H1 (cell line): ENCODE data around the gene POLD4. TPM values are rescaled to one million over a fixed set of nuclear protein-coding genes. Genes with fewer than 3 reads are reported as not detected.

Source experiments
- CTCF ChIA-PET: fragments of 300-600 bp; sonication (Branson Sonifier 250); formaldehyde crosslinking; loops from one replicate; lab custom pipeline; 2021; ENCODE audit not compliant: partially characterized antibody; lab: Charles Lee
- POLR2A ChIA-PET: fragments of 300-600 bp; sonication (Branson Sonifier 250); formaldehyde crosslinking; loops from one replicate; lab custom pipeline; 2021; ENCODE audit warnings: inconsistent platforms; ENCODE audit not compliant: partially characterized antibody; lab: Charles Lee
- DNase-seq, 2 experiments: peaks; one replicate each; pipeline versions ENCODE4 v3.0.0 to v3.0.0-alpha.2; 2010 to 2022; ENCODE audit warnings: low spot score in 2 of 2, low read depth in 1 of 2, mixed read lengths in 1 of 2
- FAIRE-seq: peaks from 2 replicates; lab custom pipeline; 2011; peaks lifted over from hg19 to GRCh38; lab: Jason Lieb, UNC
- H2AFZ ChIP-seq: 2 replicates; pipeline ENCODE4 v1.8.1; 2012; ENCODE audit warnings: low read length, inconsistent platforms
- H2AK5ac ChIP-seq: 2 replicates; pipeline ENCODE4 v1.6.1; 2013; ENCODE audit warnings: low read depth, low read length
- H2BK120ac ChIP-seq: replicated peaks from 2 replicates; pipeline ENCODE3; 2013; ENCODE audit warnings: low read depth, low read length, inconsistent platforms
- H2BK12ac ChIP-seq: 2 replicates; pipeline ENCODE4 v1.6.1; 2013; ENCODE audit warnings: low read depth, low read length
- H2BK15ac ChIP-seq: 2 replicates; pipeline ENCODE4 v1.6.1; 2013; ENCODE audit warnings: low read length
- H2BK20ac ChIP-seq: 2 replicates; pipeline ENCODE4 v1.6.1; 2013; ENCODE audit warnings: low read length
- H2BK5ac ChIP-seq: 2 replicates; pipeline ENCODE4 v1.6.1; 2013; ENCODE audit warnings: low read depth, low read length
- H3K14ac ChIP-seq: 2 replicates; pipeline ENCODE4 v1.6.1; 2013; ENCODE audit warnings: inconsistent platforms; ENCODE audit not compliant: insufficient read length
- H3K18ac ChIP-seq: 2 replicates; pipeline ENCODE4 v1.6.1; 2013; ENCODE audit warnings: low read length; ENCODE audit errors: extremely low read depth
- H3K23ac ChIP-seq: 2 replicates; pipeline ENCODE4 v1.6.1; 2013; ENCODE audit warnings: inconsistent platforms; ENCODE audit not compliant: insufficient read length
- H3K23me2 ChIP-seq: 2 replicates; pipeline ENCODE4 v1.6.1; 2013; ENCODE audit warnings: low read depth, low read length
- H3K27ac ChIP-seq: 2 replicates; pipeline ENCODE4 v1.6.1; 2011; ENCODE audit warnings: low read depth, low read length, inconsistent platforms
- H3K27me3 ChIP-seq, 4 experiments: replicated peaks in 1 of 4; 1 replicate in 1 of 4; 2 replicates in 3 of 4; pipeline versions ENCODE4 v1.6.1 to v1.8.1; 2011 to 2013; ENCODE audit warnings: low read length in 3 of 4, mild to moderate bottlenecking in 3 of 4, inconsistent platforms in 2 of 4, mixed read lengths in 2 of 4, moderate library complexity in 1 of 4; ENCODE audit not compliant: control insufficient read depth in 3 of 4, insufficient read depth in 3 of 4; ENCODE audit errors: extremely low read depth in 1 of 4
- H3K36me3 ChIP-seq, 4 experiments: 2 replicates each; pipeline versions ENCODE4 v1.6.1 to v1.8.1; 2011 to 2013; ENCODE audit warnings: mild to moderate bottlenecking in 4 of 4, low read length in 3 of 4, moderate library complexity in 2 of 4, control low read depth in 1 of 4, inconsistent platforms in 1 of 4; ENCODE audit not compliant: insufficient read depth in 4 of 4, control insufficient read depth in 2 of 4
- H3K4ac ChIP-seq: replicated peaks from 2 replicates; pipeline ENCODE3; 2013; ENCODE audit warnings: low read length, low read depth, mixed read lengths, inconsistent platforms; ENCODE audit not compliant: insufficient read length
- H3K4me1 ChIP-seq, 4 experiments: replicated peaks in 1 of 4; 1 replicate in 1 of 4; 2 replicates in 3 of 4; pipeline versions ENCODE4 v1.6.1 to v1.8.1; 2011 to 2013; ENCODE audit warnings: low read length in 3 of 4, inconsistent platforms in 2 of 4, mixed read lengths in 1 of 4; ENCODE audit not compliant: insufficient read depth in 4 of 4, control insufficient read depth in 3 of 4
- H3K4me2 ChIP-seq, 2 experiments: 2 replicates each; pipeline versions ENCODE4 v1.6.1 to v1.8.1; 2011 to 2013; ENCODE audit warnings: low read depth in 2 of 2, low read length in 2 of 2, control low read depth in 1 of 2, inconsistent platforms in 1 of 2, mild to moderate bottlenecking in 1 of 2; ENCODE audit not compliant: insufficient read depth in 1 of 2
- H3K4me3 ChIP-seq, 4 experiments: fragments of 200-600, 300-600 bp in 1 of 4; sonication (generic), shearing (Covaris generic), sonication (Bioruptor Twin) in 1 of 4; 2 replicates each; pipeline versions ENCODE4 v1.5.1 to v1.8.1; 2011 to 2016; ENCODE audit warnings: low read length in 4 of 4, low read depth in 3 of 4, control low read depth in 2 of 4, inconsistent platforms in 2 of 4, mild to moderate bottlenecking in 2 of 4, mixed read lengths in 1 of 4, moderate library complexity in 1 of 4; ENCODE audit not compliant: insufficient read depth in 2 of 4; ENCODE audit errors: extremely low read depth in 1 of 4
- H3K56ac ChIP-seq: replicated peaks from 2 replicates; pipeline ENCODE3; 2013; ENCODE audit warnings: low read depth, mild to moderate bottlenecking, mixed read lengths, low read length, inconsistent platforms; ENCODE audit not compliant: insufficient read length
- H3K79me1 ChIP-seq: 2 replicates; pipeline ENCODE4 v1.6.1; 2013; ENCODE audit warnings: low read depth, low read length, control low read depth
- H3K79me2 ChIP-seq, 2 experiments: 2 replicates each; pipeline versions ENCODE4 v1.6.1 to v1.8.1; 2012 to 2013; ENCODE audit warnings: low read length in 2 of 2, mild to moderate bottlenecking in 2 of 2, inconsistent platforms in 1 of 2; ENCODE audit not compliant: insufficient read depth in 2 of 2, control insufficient read depth in 1 of 2
- H3K9ac ChIP-seq, 4 experiments: replicated peaks in 1 of 4; 1 replicate in 1 of 4; 2 replicates in 3 of 4; pipeline versions ENCODE4 v1.6.1 to v1.8.1; 2011 to 2013; ENCODE audit warnings: low read depth in 3 of 4, low read length in 3 of 4, control low read depth in 2 of 4, mild to moderate bottlenecking in 2 of 4, moderate library complexity in 2 of 4, inconsistent platforms in 1 of 4; ENCODE audit errors: extremely low read depth in 1 of 4
- H3K9me3 ChIP-seq, 2 experiments: 2 replicates each; pipeline versions ENCODE4 v1.6.1 to v1.8.1; 2012 to 2013; ENCODE audit warnings: mild to moderate bottlenecking in 2 of 2, moderate library complexity in 2 of 2, control low read depth in 1 of 2, inconsistent platforms in 1 of 2, low read depth in 1 of 2, low read length in 1 of 2, mixed read lengths in 1 of 2; ENCODE audit not compliant: insufficient read depth in 2 of 2
- H4K20me1 ChIP-seq, 2 experiments: replicated peaks in 1 of 2; 2 replicates each; pipeline versions ENCODE3 to v1.8.1; 2011 to 2013; ENCODE audit warnings: inconsistent platforms in 2 of 2, low read length in 2 of 2, mild to moderate bottlenecking in 1 of 2; ENCODE audit not compliant: insufficient read depth in 2 of 2, control insufficient read depth in 1 of 2
- H4K5ac ChIP-seq: 2 replicates; pipeline ENCODE4 v1.6.1; 2013; ENCODE audit warnings: low read length, low read depth, mixed read lengths, inconsistent platforms; ENCODE audit not compliant: insufficient read length
- H4K8ac ChIP-seq: 2 replicates; pipeline ENCODE4 v1.8.0; 2013; ENCODE audit warnings: mild to moderate bottlenecking, moderate library complexity, low read length, inconsistent platforms; ENCODE audit not compliant: insufficient read depth; ENCODE audit errors: extremely low read depth
- H4K91ac ChIP-seq: replicated peaks from 2 replicates; pipeline ENCODE3; 2013; ENCODE audit warnings: low read length, mixed read lengths, inconsistent platforms; ENCODE audit not compliant: insufficient read length
- BACH1 ChIP-seq: IDR thresholded peaks from 2 replicates; pipeline ENCODE4 v1.6.1; 2012; ENCODE audit warnings: low read length, improper control_type of control experiment
- CBX5 ChIP-seq: fragments of 300-800, 300-1000 bp; sonication (generic); IDR thresholded peaks from 2 replicates; pipeline ENCODE4 v1.7.1; 2016; ENCODE audit warnings: antibody characterized with exemption, low read length, low read depth
- GABPA ChIP-seq: IDR thresholded peaks from 2 replicates; pipeline ENCODE4 v1.6.1; 2011; ENCODE audit warnings: mild to moderate bottlenecking, low read length, moderate library complexity, borderline replicate concordance; ENCODE audit not compliant: insufficient read depth
- KDM5A ChIP-seq: fragments of 200-600 bp; IDR thresholded peaks from 2 replicates; pipeline ENCODE4 v1.7.1; 2012; ENCODE audit warnings: mild to moderate bottlenecking, low read length, inconsistent platforms, mixed read lengths
- NRF1 ChIP-seq: IDR thresholded peaks from 2 replicates; pipeline ENCODE4 v1.6.1; 2011; ENCODE audit warnings: mild to moderate bottlenecking, low read depth, low read length, improper control_type of control experiment
- POLR2AphosphoS5 ChIP-seq: IDR thresholded peaks from 2 replicates; pipeline ENCODE4 v1.6.1; 2011; ENCODE audit warnings: low read depth, low read length
- SIRT6 ChIP-seq: IDR thresholded peaks from one replicate; pipeline ENCODE4 v1.7.1; 2012; ENCODE audit warnings: low read length, inconsistent platforms
- WGBS, 2 experiments: shearing (Covaris generic) in 1 of 2; methylation state at CpG; one replicate each; pipeline versions ENCODE4 v1.1.6 to v1.1.7; 2013 to 2015; ENCODE audit warnings: low lambda C conversion rate in 2 of 2, mixed read lengths in 2 of 2, inconsistent platforms in 1 of 2, low coverage in 1 of 2, missing lambda C conversion rate in 1 of 2; ENCODE audit not compliant: insufficient replicate concordance in 2 of 2, insufficient coverage in 1 of 2, insufficient read length in 1 of 2; ENCODE audit errors: extremely low coverage in 1 of 2, missing lambda C conversion rate in 1 of 2; 5-methylcytosine and 5-hydroxymethylcytosine counted together
- polyA plus RNA-seq, 7 experiments: library from polyadenylated mRNA; depleted of rRNA in 3 of 7; stranded (reverse) in 5 of 7; unstranded in 2 of 7; fragments of >200 nt in 5 of 7; fragments of 200-250 nt in 2 of 7; gene quantifications; 1 replicate in 5 of 7; 2 replicates in 1 of 7; 4 replicates in 1 of 7; pipeline versions ENCODE4 v1.2.1 to v1.2.3, GENCODE V29; 2011 to 2013; ENCODE audit warnings: missing spikeins in 2 of 7, mixed read lengths in 2 of 7
- total RNA-seq: library from RNA; stranded (reverse); fragmentation: NEBNext Ultra II Directional; extraction: Animal tissue kit (Norgen Biotek cat#: 25700); gene quantifications from 2 replicates; pipeline ENCODE4 v1.2.1, GENCODE V29; 2021

POLD4 gene
- total and polyA plus RNA-seq, 2 of the 8 experiments (the other 6 are each of a cell fraction or from before 2014, with no cell fraction given) = 21.2 to 46.7 TPM

- no peak overlapping the region for H4K5ac ChIP-seq
- H2AFZ ChIP-seq = no peak overlapping the region
Measured at GRCh38 chr11:67374571-67375281, 21.4 kb upstream of the POLD4 start.

More at GRCh38 chr11:67374571-67375281, 21.4 kb upstream of the POLD4 start:
- peaks cover 0 to 50% (median 41%) of the 10 kb centered on the region in 4 experiments; a peak in 6 of 7 replicates for H3K4me1 ChIP-seq
- peak in 1 of 2 experiments; percentile 63 for DNase-seq
- POLR2A ChIA-PET = interaction anchor here (0.9 to 2.3 kb wide), 8 partner anchors 7 to 104 kb away, joined by 3 to 7 read pairs (median 3); partner anchors contain the start of gene POLD4
- peak overlapping the region; percentile 71; the same call in 1 of the 2 replicates for H2BK5ac ChIP-seq
- no peak overlapping the region; the same call in 1 of the 2 replicates for H2AK5ac ChIP-seq
- H4K91ac ChIP-seq = no peak overlapping the region
- H3K14ac ChIP-seq = no peak overlapping the region
- no peaks in the 10 kb centered on the region for H3K36me3 ChIP-seq
- H3K23me2 ChIP-seq = peaks cover 25% of the 10 kb centered on the region; the same call in 1 of the 2 replicates
- no peak overlapping the region for H3K27ac ChIP-seq
- H3K4me3 ChIP-seq = peak overlapping the region; percentile 41 to 77 (median 51); a peak in 7 of 8 replicates
- H3K79me2 ChIP-seq = no peaks in the 10 kb centered on the region
- H4K20me1 ChIP-seq = peaks cover 0 to 5% of the 10 kb centered on the region in 2 experiments
- WGBS, 2 experiments = 7% methylated on average over 7 of the region's 9 CpGs; no CpG with 5 or more reads in 1 of the 2 experiments
- no peak overlapping the region for H2BK120ac ChIP-seq
- no peak overlapping the region for H3K4ac ChIP-seq
- TF ChIP-seq NRF1 = no peak
- TF ChIP-seq KDM5A = no peak
- TF ChIP-seq SIRT6 = no peak
- TF ChIP-seq POLR2AphosphoS5 = no peak
- no peak for TF ChIP-seq CBX5
- TF ChIP-seq BACH1 = no peak
- TF ChIP-seq GABPA = no peak
- H3K23ac ChIP-seq = no peak overlapping the region
- no peak overlapping the region for H4K8ac ChIP-seq
- no peak overlapping the region for H2BK20ac ChIP-seq
- no peaks in the 10 kb centered on the region for H3K79me1 ChIP-seq
- H3K27me3 ChIP-seq = peaks cover 7 to 62% (median 53%) of the 10 kb centered on the region in 4 experiments
- no peak overlapping the region for H3K9ac ChIP-seq
- CTCF ChIA-PET = interaction anchor here (0.7 to 34.8 kb wide), 7 partner anchors 7 to 254 kb away, joined by 3 to 1305 read pairs (median 7); partner anchors contain the start of genes POLD4 and RAD9A
- H3K9me3 ChIP-seq = no peaks in the 10 kb centered on the region
- H3K56ac ChIP-seq = no peak overlapping the region
- H2BK15ac ChIP-seq = 0 out of 2 replicates have a peak overlapping the region, but pooled peaks have one; percentile 81
- H3K18ac ChIP-seq = peak overlapping the region; percentile 87
- peak overlapping the region; percentile 87 to 96 for H3K4me2 ChIP-seq
- H2BK12ac ChIP-seq = 0 out of 2 replicates have a peak overlapping the region, but pooled peaks have one; percentile 50
- FAIRE-seq = no peak
